Measurements from ENCODE around the gene OR8I2. TPM values are rescaled to one million over a fixed set of nuclear protein-coding genes. Genes with fewer than 3 reads are reported as not detected.

Gene OR8I2
- polyA plus RNA-seq, 3 donors = not detected

DNA sequence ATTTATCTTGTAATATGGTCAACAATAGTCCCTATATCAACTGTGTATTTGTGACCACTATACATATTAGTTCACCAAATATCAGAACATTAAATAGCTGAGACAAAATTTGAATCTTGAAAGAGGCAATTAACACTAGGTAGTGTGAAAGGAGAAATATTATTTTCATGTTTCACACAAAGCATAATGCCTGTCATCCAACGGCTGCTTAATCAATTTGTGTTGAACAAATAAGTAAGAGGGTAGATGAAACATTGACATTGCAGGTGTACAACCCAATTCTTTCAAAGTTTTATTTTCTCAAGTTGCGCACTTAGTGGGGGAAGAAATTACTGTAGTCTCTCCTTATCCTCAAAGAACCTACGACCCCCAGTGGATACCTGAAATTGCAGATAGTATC, 3.4 kb upstream of the OR8I2 start:
- no CpG with 5 or more reads among the region's 3 CpGs for WGBS (ENCODE audit: insufficient coverage)
- intact Hi-C loops (cut with micrococcal nuclease) = no loop called here
- H3K9me3 Mint-ChIP-seq = peaks cover 0 to 3% (median 0%) of the 10 kb centered on the region in 7 donors

DNA sequence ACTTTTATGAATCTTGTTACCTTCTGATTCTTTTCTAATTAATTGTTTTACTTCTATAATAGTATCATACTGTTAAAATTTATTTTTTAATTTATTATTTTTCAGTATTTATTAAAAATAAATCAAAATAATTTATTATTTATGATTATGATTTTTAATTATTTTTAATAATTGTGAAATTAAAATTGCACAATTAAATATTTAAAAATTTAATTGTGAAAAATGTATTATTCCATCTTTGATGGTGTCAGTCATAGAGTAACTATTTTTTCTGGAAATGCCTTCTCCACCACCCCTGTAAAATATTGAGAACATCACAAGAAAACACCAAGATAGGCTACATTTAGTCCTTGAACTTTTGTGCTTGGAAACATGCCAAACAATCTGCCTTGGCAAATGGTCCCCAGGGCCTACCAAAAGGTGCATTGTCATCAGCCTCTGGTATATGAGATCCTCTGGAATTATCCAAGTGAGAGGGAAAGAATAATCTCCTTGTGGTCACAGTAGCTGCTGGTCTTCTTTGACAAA, 10.2 kb downstream of the OR8I2 start, which contains the start of gene OR8H2:
Gene OR8H2 (plus strand): TSS at position 478 of the 528 bp plus-strand sequence. CDS start 1,356 bp downstream, outside the sequence.
- H3K9me3 Mint-ChIP-seq = peaks cover 0 to 10% (median 2%) of the 10 kb centered on the region in 7 donors
- no peaks in the 10 kb centered on the region for H3K4me1 Mint-ChIP-seq
- H3K27me3 ChIP-seq (ENCODE audit: control insufficient read depth in 2 of 2, insufficient read depth in 2 of 2, low read length in 2 of 2) = no peaks in the 10 kb centered on the region
- no peak within 1 kb of the TSS for H3K27ac Mint-ChIP-seq
- no peaks in the 10 kb centered on the region for H3K36me3 ChIP-seq (replicated peaks in 1 of 2; ENCODE audit: control insufficient read depth in 1 of 2, insufficient read depth in 2 of 2, low read length in 2 of 2)
- no peaks in the 10 kb centered on the region for H3K36me3 Mint-ChIP-seq
- H3K9me3 ChIP-seq (replicated peaks in 1 of 2; ENCODE audit: control insufficient read depth in 1 of 2, insufficient read depth in 1 of 2, low read length in 2 of 2) = peaks cover 4 to 6% of the 10 kb centered on the region in 2 donors
- H3K27ac ChIP-seq (ENCODE audit: low read depth in 1 of 2, low read length in 2 of 2) = no peak within 1 kb of the TSS
- intact Hi-C loops (cut with micrococcal nuclease) = no loop called here
- no peaks in the 10 kb centered on the region for H3K79me2 ChIP-seq (ENCODE audit: insufficient read depth, low read length)
- H3K4me2 ChIP-seq (replicated peaks; ENCODE audit: extremely low read depth, low read length, poor library complexity, severe bottlenecking) = no peak within 1 kb of the TSS
- no peaks in the 10 kb centered on the region for H4K20me1 ChIP-seq (ENCODE audit: insufficient read depth, low read length)
- H3K9ac ChIP-seq (ENCODE audit: insufficient read depth, low read length, poor library complexity, severe bottlenecking) = no peak within 1 kb of the TSS
- H2AFZ ChIP-seq (ENCODE audit: insufficient read depth, low read depth, low read length, poor library complexity, severe bottlenecking) = no peak within 1 kb of the TSS
- H3K27me3 Mint-ChIP-seq (ENCODE audit: low read depth in 3 of 3) = no peaks in the 10 kb centered on the region
- TF ChIP-seq, protein P1, sequence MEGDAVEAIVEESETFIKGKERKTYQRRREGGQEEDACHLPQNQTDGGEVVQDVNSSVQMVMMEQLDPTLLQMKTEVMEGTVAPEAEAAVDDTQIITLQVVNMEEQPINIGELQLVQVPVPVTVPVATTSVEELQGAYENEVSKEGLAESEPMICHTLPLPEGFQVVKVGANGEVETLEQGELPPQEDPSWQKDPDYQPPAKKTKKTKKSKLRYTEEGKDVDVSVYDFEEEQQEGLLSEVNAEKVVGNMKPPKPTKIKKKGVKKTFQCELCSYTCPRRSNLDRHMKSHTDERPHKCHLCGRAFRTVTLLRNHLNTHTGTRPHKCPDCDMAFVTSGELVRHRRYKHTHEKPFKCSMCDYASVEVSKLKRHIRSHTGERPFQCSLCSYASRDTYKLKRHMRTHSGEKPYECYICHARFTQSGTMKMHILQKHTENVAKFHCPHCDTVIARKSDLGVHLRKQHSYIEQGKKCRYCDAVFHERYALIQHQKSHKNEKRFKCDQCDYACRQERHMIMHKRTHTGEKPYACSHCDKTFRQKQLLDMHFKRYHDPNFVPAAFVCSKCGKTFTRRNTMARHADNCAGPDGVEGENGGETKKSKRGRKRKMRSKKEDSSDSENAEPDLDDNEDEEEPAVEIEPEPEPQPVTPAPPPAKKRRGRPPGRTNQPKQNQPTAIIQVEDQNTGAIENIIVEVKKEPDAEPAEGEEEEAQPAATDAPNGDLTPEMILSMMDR (IDR thresholded peaks at IDR 0.05) = no peak
- no peak within 1 kb of the TSS for H3K4me3 Mint-ChIP-seq
- no peak for DNase-seq
- H3K4me1 ChIP-seq (ENCODE audit: control insufficient read depth in 1 of 2, insufficient read depth in 2 of 2, low read length in 2 of 2) = no peaks in the 10 kb centered on the region
- H3K4me3 ChIP-seq (replicated peaks in 1 of 3; ENCODE audit: low read depth in 2 of 3, low read length in 3 of 3) = no peak within 1 kb of the TSS

More for the DNA sequence above, 3.4 kb upstream of the OR8I2 start:
- H3K9ac ChIP-seq (ENCODE audit: insufficient read depth, low read length, poor library complexity, severe bottlenecking) = no peak overlapping the region
- H3K27ac ChIP-seq (ENCODE audit: low read depth in 1 of 2, low read length in 2 of 2) = no peak overlapping the region
- H3K4me1 ChIP-seq (ENCODE audit: control insufficient read depth in 1 of 2, insufficient read depth in 2 of 2, low read length in 2 of 2) = no peaks in the 10 kb centered on the region
- H3K36me3 ChIP-seq (replicated peaks in 1 of 2; ENCODE audit: control insufficient read depth in 1 of 2, insufficient read depth in 2 of 2, low read length in 2 of 2) = no peaks in the 10 kb centered on the region
- Mint-ChIP-seq H3K27ac (no peak overlapping the region), H3K4me3 (no peak overlapping the region), H3K36me3 (no peaks in the 10 kb centered on the region), H3K27me3 (ENCODE audit: low read depth in 3 of 3) (no peaks in the 10 kb centered on the region), H3K4me1 (no peaks in the 10 kb centered on the region)
- TF ChIP-seq, protein P1 (IDR thresholded peaks at IDR 0.05) = no peak
- no peaks in the 10 kb centered on the region for H3K27me3 ChIP-seq (ENCODE audit: control insufficient read depth in 2 of 2, insufficient read depth in 2 of 2, low read length in 2 of 2)
- no peak overlapping the region for H3K4me3 ChIP-seq (replicated peaks in 1 of 3; ENCODE audit: low read depth in 2 of 3, low read length in 3 of 3)
- H4K20me1 ChIP-seq (ENCODE audit: insufficient read depth, low read length) = no peaks in the 10 kb centered on the region
- H3K9me3 ChIP-seq (replicated peaks in 1 of 2; ENCODE audit: control insufficient read depth in 1 of 2, insufficient read depth in 1 of 2, low read length in 2 of 2) = peaks cover 0 to 4% of the 10 kb centered on the region in 2 donors
- no peaks in the 10 kb centered on the region for H3K79me2 ChIP-seq (ENCODE audit: insufficient read depth, low read length)
- H3K4me2 ChIP-seq (replicated peaks; ENCODE audit: extremely low read depth, low read length, poor library complexity, severe bottlenecking) = no peak overlapping the region
- H2AFZ ChIP-seq (ENCODE audit: insufficient read depth, low read depth, low read length, poor library complexity, severe bottlenecking) = no peak overlapping the region
- DNase-seq = no peak

Data from CD14-positive monocyte (primary cell).